Prostate gland (tissue), 2 donors: ENCODE measurements around the gene CLDN5. TPM values are rescaled to one million over a fixed set of nuclear protein-coding genes. Genes with fewer than 3 reads are reported as not detected.

Experiments used
- DNase-seq: peaks from one replicate; pipeline ENCODE4 v3.0.0-alpha.2; 2019; ENCODE audit warnings: low spot score
- H3K27ac ChIP-seq, 2 donors: fragments of 200-600 bp; sonication (generic); 2 replicates each; pipeline ENCODE4 v1.5.1; 2017 to 2019
- H3K27me3 ChIP-seq: fragments of 200-600 bp; sonication (generic); replicated peaks from 2 replicates; pipeline ENCODE4 v1.5.1; 2019; ENCODE audit not compliant: insufficient read depth
- H3K36me3 ChIP-seq, 2 donors: fragments of 200-600 bp; sonication (generic); 1 replicate in 1 of 2; 2 replicates in 1 of 2; pipeline versions ENCODE4 v1.5.1 to v1.8.1; 2017 to 2019
- H3K4me1 ChIP-seq: fragments of 200-600 bp; sonication (generic); replicated peaks from 2 replicates; pipeline ENCODE4 v1.5.1; 2019
- H3K4me3 ChIP-seq, 2 donors: fragments of 200-600 bp; sonication (generic); 2 replicates each; pipeline ENCODE4 v1.5.1; 2017 to 2019
- H3K9me3 ChIP-seq: fragments of 200-600 bp; sonication (generic); 2 replicates; pipeline ENCODE4 v1.5.1; 2017
- CTCF ChIP-seq, 4 experiments: fragments of 200-600 bp in 2 of 4; fragments of 450-650 bp in 2 of 4; sonication (generic) in 2 of 4; IDR thresholded peaks; 1 replicate in 3 of 4; 2 replicates in 1 of 4; pipeline ENCODE4 v1.5.1; 2016 to 2019; ENCODE audit warnings: antibody characterized with exemption in 4 of 4, mild to moderate bottlenecking in 2 of 4, moderate library complexity in 2 of 4
- POLR2A ChIP-seq: fragments of 450-650 bp; IDR thresholded peaks from one replicate; pipeline ENCODE4 v1.6.1; 2016; ENCODE audit warnings: antibody characterized with exemption, mild to moderate bottlenecking
- POLR2AphosphoS5 ChIP-seq: sonication (generic); formaldehyde crosslinking; IDR thresholded peaks from one replicate; pipeline ENCODE4 v1.6.1; 2017; ENCODE audit warnings: antibody characterized with exemption
- WGBS: methylation state at CpG from one replicate; pipeline ENCODE4 v1.1.5; 2018; 5-methylcytosine and 5-hydroxymethylcytosine counted together
- intact Hi-C: fragments of 100-400 bp; cut with DNase I; formaldehyde crosslinking; loops from one replicate; pipeline ENCODE4 v1.14.2; 2022
- total RNA-seq, 2 donors: library from RNA; depleted of rRNA; stranded (reverse); fragments of >200 nt; gene quantifications; one replicate each; pipeline ENCODE4 v1.1.0, GENCODE V29; 2016

CLDN5 gene
- total RNA-seq, 2 donors from 2014 or later = 31.9 to 46.9 TPM

- no peaks in the 10 kb centered on the region for H3K4me1 ChIP-seq
- 69% methylated on average over 2 of the region's 2 CpGs for WGBS
- H3K27ac ChIP-seq = no peak overlapping the region
- no peak for DNase-seq
- no peaks in the 10 kb centered on the region for H3K36me3 ChIP-seq
- TF ChIP-seq CTCF (IDR thresholded peaks at IDR 0.05) = no peak
- no peak for TF ChIP-seq POLR2AphosphoS5
- no peak for TF ChIP-seq POLR2A
- no peak overlapping the region for H3K4me3 ChIP-seq
- no peaks in the 10 kb centered on the region for H3K27me3 ChIP-seq
- intact Hi-C loops = no loop called here
- H3K9me3 ChIP-seq = no peaks in the 10 kb centered on the region
These were observed 10.4 kb downstream of the CLDN5 start for GRCh38 chr22:19513823-19514222.

GRCh38 chr22:19510919-19511341, 13.3 kb downstream of the CLDN5 start:
- 90% methylated on average over 2 of the region's 2 CpGs for WGBS
- Histone ChIP-seq H3K9me3 (no peaks in the 10 kb centered on the region), H3K36me3 (no peaks in the 10 kb centered on the region), H3K4me1 (no peaks in the 10 kb centered on the region), H3K27me3 (no peaks in the 10 kb centered on the region), H3K27ac (no peak overlapping the region), H3K4me3 (no peak overlapping the region)
- TF ChIP-seq POLR2A (no peak), CTCF (IDR thresholded peaks at IDR 0.05) (no peak), POLR2AphosphoS5 (no peak)
- intact Hi-C loops = no loop called here
- DNase-seq = no peak

- H3K36me3 ChIP-seq = no peaks in the 10 kb centered on the region
- no peaks in the 10 kb centered on the region for H3K4me1 ChIP-seq
- intact Hi-C loops = no loop called here
- TF ChIP-seq POLR2AphosphoS5 (no peak), CTCF (IDR thresholded peaks at IDR 0.05) (no peak), POLR2A (no peak)
- no peaks in the 10 kb centered on the region for H3K27me3 ChIP-seq
- H3K27ac ChIP-seq = no peak overlapping the region
- no peaks in the 10 kb centered on the region for H3K9me3 ChIP-seq
- H3K4me3 ChIP-seq = no peak overlapping the region
- WGBS = 94% methylated on average over 2 of the region's 2 CpGs
- no peak for DNase-seq
These were observed 14.3 kb downstream of the CLDN5 start for GRCh38 chr22:19509923-19510322.

GRCh38 chr22:19509191-19509590, 15.0 kb downstream of the CLDN5 start:
- WGBS = 76% methylated on average over 3 of the region's 3 CpGs
- no peaks in the 10 kb centered on the region for H3K36me3 ChIP-seq
- DNase-seq = no peak
- no peaks in the 10 kb centered on the region for H3K4me1 ChIP-seq
- H3K9me3 ChIP-seq = no peaks in the 10 kb centered on the region
- intact Hi-C loops = no loop called here
- H3K27ac ChIP-seq = no peak overlapping the region
- no peak overlapping the region for H3K4me3 ChIP-seq
- H3K27me3 ChIP-seq = no peaks in the 10 kb centered on the region
- TF ChIP-seq POLR2AphosphoS5 = no peak
- TF ChIP-seq CTCF (IDR thresholded peaks at IDR 0.05) = no peak
- no peak for TF ChIP-seq POLR2A

GRCh38 chr22:19508024-19508776, 16.0 kb downstream of the CLDN5 start:
- WGBS = 91% methylated on average over 10 of the region's 10 CpGs
- intact Hi-C loops = no loop called here
- no peaks in the 10 kb centered on the region for H3K9me3 ChIP-seq
- no peak overlapping the region for H3K4me3 ChIP-seq
- no peaks in the 10 kb centered on the region for H3K27me3 ChIP-seq
- TF ChIP-seq CTCF (IDR thresholded peaks at IDR 0.05) (no peak), POLR2AphosphoS5 (no peak), POLR2A (no peak)
- DNase-seq = no peak
- no peaks in the 10 kb centered on the region for H3K36me3 ChIP-seq
- H3K27ac ChIP-seq = no peak overlapping the region
- no peaks in the 10 kb centered on the region for H3K4me1 ChIP-seq
